NCI-H128 (cell line): ENCODE data around the gene DDX59.

ENCODE experiments used
- DNase-seq: peaks from one replicate; lab custom pipeline; 2025; ENCODE audit not compliant: unreplicated experiment; lab: John Stamatoyannopoulos, UW

The DDX59 gene

GRCh38 chr1:200671235-200671786 lies 1.6 kb upstream of the DDX59 start:
- no peak for DNase-seq

GRCh38 chr1:200670242-200671118 lies 773 bp upstream of the DDX59 start:
- no peak for DNase-seq

GRCh38 chr1:200668514-200669313 lies 993 bp downstream of the DDX59 start:
- no peak for DNase-seq

DNA sequence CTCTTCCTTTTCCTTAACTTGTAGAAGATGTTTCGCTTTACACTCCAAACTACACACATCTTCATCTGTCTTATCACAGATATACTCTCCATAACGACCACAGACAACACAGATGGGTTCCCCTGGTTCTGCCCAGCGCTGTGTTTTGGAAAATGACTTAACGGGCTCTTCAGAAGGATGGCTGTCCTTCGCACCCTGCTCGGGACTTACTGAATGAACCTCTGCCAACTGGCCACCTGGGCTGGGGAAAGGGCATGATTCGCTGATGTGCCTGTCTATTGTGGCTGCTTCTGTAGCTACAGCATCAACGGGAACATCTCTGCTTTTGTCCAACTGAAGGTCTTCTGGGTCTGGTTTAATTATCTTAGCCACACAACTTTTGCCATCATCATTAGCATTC lies 3.4 kb downstream of the DDX59 start:
- no peak for DNase-seq

DNA sequence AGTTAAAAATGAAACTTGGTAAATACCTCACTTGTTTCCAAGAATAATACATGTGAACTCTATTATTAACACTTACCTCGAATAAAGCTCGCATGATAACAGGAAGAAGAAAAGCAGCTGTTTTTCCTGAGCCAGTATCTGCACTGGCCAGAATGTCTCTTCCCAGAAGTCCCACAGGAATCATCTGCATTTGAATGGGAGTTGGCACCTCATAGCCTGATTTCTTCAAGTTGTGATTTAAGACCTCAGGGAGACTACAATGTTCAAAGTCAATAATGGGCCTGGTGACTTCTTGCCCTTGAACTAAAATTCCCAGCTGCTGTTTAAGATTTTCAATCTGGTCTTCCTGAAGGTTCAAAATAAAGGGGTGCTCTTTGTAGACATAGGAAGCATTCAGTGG lies 3.8 kb downstream of the DDX59 start:
- no peak for DNase-seq

DNA sequence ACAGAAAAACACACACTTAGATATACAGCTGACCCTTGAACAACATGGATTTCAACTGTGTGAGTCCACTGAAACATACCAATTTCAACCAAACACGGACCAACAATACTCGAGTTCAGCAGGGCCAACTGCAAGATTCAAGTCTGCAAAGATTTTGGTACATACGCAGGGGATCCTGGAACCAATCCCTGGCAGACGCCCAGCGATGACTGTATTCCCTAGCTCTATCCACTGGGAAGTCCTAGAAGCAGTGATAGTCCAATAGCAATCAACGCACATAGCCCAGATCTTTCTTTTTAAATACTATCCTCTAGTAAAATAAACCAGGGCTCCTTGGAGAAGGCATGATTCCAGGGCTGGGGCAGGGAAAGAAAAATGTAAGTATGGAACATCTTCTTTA lies 9.0 kb downstream of the DDX59 start:
- no peak for DNase-seq

DNA sequence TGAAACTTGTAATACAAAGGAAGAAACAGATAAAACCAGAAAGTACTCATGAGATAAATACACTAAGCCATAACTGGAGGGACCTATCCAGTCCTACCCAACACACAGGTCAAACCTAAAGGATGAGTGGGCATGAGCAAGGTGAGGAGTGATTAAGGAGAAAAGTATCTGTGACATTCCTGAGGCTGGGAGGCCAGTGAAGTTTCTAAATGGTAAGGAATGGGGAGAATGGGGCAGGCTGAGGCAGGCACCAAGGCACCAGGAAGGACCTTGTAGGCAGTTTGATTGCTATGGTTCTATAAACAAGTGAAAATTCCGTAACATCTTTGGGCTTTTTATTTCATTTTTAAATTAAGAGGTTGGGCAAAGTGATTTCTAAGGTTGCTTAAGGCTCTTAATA lies 10.4 kb downstream of the DDX59 start:
- DNase-seq = no peak

DNA sequence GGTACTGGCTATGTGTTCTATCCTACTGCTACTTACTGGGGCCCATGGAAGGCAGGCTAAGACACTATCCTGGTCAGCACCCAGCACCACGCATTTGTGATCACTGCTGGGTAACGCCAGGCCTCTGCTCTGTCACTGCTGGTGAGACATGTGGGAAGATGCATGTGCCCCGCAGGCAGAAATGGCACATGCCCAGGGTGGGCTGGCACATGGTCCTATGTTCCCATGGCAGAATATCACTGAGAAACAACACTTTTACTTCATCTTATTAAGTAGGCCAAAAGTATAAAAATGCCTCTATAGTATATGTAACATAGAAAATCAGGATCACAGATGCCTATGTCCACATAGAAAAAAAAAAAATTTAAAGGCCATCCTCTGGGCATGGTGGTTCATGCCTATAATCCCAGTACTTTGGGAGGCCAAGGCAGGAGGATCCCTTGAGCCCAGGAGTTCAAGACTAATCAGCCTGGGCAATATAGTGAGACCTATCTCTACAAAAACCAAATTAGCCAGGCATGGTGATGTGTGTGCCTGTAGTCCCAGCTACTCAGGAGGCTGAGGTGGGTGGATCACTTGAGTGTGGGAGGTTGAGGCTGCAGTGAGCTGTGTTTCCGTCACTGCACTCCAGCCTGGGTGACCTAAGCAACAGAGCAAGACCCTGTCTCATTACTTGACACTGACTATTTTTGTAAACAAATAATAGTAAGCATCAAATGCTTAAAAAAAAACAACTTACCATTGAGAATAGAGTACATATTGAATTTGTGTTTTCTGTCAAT lies 11.5 kb downstream of the DDX59 start:
- no peak for DNase-seq

DNA sequence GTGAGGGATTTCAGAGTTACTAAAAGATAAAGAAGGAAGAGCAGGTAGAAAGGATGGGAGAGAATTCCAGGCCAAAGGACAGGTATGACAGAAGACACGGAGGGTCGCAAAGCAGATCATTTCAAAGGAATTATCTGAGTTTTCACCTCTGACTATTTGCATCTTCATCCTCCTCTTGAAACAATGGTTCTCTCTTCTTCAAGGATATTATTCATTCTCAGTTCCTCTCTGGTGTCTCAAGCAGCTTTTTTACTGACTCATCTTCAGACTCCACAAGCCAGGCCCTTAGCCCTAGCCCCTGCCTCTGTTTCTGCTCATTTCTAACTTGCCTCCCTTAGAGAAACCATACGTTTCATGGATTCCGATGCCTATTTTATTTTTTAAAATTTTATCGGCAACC lies 15.0 kb downstream of the DDX59 start:
- DNase-seq = no peak

DNA sequence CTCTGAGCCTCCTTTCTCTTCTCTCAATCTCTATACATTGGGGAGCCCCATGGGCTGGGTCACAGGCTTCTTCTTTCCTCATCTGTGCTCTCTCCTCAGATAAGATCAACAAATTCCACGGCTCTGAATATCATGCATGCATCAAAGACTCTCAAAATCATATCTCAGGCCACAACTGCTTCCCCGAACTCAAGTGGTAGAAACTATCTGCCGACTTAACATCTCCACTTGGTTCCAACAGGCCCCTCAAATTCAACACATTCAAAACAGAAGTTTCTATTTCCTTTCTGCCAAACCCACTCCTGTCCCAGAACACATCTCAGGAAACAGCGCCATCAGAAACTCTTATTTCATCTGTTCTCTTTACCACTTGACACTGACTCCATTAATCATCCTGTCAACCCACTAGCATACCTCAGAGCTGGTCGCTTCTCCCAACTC lies 16.7 kb downstream of the DDX59 start:
- no peak for DNase-seq

DNA sequence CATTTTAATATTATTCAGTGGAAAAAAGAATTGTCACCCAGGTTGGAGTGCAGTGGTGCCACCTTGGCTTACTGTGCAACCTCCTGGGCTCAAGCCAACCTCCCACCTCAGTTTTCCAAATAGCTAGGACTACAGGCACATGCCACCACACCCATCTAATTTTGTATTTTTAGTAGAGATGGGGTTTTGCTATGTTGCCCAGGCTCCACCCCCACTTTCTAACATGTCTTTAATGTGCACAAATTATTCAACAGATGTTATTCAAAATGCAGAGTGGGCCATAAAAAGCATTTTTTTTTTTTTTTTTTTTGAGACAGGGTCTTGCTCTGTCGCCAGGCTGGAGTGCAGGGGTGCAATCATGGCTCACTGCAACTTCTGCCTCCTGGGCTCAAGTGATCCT lies 17.3 kb downstream of the DDX59 start:
- no peak for DNase-seq

GRCh38 chr1:200646515-200646914 lies 23.2 kb downstream of the DDX59 start:
- no peak for DNase-seq

DNA sequence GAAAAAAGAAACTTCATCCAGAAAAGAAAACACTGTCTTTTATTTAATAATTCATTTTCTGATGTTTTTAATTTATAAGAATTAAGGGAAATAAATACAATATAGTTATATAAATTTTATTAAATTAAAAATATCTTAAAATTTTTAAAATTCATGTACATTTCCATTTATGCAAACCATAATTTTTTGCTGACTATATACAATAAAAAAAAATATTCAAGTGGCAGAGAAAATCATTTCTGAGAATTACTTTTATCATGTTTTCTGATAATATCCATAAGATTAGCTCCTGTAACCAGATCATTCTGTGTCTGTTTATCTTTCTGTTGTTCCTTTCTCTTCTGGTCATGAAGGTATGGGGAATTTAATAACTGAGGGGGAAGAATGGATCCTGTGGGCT lies 25.7 kb downstream of the DDX59 start:
- no peak for DNase-seq

GRCh38 chr1:200642481-200642880 lies 27.2 kb downstream of the DDX59 start:
- DNase-seq = no peak

DNA sequence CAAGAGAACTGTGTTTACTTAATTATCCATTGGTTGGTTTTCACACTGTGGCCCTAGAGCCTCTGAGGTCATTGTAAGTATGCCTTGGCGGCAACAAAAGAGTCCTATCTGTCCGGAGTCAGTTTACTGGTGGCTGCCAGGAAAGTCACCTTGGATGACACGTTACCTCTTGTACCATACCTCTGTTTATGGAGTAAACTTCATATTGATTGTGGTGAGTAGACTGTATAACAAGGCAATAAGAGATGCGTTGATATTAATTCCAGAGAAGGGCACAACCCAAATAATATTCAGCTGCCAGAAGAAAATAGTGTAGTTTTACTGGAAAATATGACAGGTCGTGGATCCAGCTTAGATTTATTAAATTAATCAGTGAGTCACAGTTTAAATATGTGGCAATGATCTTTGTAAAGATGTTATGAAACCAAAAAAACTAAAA lies 28.7 kb downstream of the DDX59 start:
- no peak for DNase-seq

- DNase-seq = no peak
Measured at GRCh38 chr1:200640373-200640962, 29.2 kb downstream of the DDX59 start.

DNA sequence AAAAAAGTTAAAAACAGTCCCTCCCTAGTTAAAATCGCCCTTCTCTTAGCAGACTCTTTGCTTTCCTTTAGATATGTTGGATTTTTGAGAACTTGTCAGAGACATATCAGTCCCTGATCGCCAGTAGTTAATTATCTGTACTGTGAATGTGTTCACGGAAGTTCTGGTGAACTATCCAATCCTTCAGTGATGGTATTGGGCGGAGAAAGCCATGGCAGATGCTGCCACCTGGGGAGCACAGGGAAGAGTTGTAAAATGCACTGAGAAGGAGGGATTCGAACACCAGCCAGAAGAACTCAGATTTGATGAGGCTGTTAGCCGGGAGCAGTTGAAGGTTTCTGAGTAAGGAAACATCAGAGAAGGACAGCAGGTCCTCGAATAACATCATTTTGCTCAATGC lies 31.6 kb downstream of the DDX59 start:
- DNase-seq = no peak

DNA sequence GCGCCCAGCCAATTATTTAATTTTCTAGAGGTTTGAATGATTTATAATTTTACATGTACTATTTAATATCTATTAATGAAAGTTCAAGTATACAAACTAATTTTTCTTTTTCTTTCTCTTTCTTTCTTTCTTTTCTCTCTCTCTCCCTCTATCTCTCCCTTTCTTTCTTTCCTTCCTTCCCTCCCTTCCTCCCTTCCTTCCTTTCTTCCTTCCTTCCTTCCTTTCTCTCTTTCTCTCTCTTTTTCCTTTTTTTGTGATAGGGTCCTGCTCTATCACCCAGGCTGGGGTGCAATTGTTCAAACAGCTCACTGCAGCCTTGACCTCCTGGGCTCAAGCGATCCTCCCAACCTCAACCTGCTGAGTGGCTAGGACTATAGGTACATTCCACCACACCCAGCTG lies 33.0 kb downstream of the DDX59 start:
- no peak for DNase-seq

GRCh38 chr1:200634261-200635122 lies 35.2 kb downstream of the DDX59 start:
- no peak for DNase-seq

- DNase-seq = no peak
Measured at GRCh38 chr1:200631375-200631774, 38.3 kb downstream of the DDX59 start.
